Bronchial epithelial cell (primary cell): ENCODE data around the gene VTI1A. TPM values are rescaled to one million over a fixed set of nuclear protein-coding genes. Genes with fewer than 3 reads are reported as not detected.

ENCODE experiments used
- DNase-seq: peaks from one replicate; pipeline ENCODE4 v3.0.0-alpha.2; 2010; ENCODE audit warnings: low read depth
- FAIRE-seq: peaks from 2 replicates; lab custom pipeline; 2011; peaks lifted over from hg19 to GRCh38; lab: Jason Lieb, UNC
- H3K27me3 ChIP-seq: 2 replicates; pipeline ENCODE4 v1.5.1; 2011; ENCODE audit warnings: low read length; ENCODE audit not compliant: control insufficient read depth, insufficient read depth
- H3K36me3 ChIP-seq: 2 replicates; pipeline ENCODE4 v1.5.1; 2011; ENCODE audit warnings: low read length; ENCODE audit not compliant: control insufficient read depth, insufficient read depth
- H3K4me3 ChIP-seq: 2 replicates; pipeline ENCODE4 v1.5.1; 2011; ENCODE audit warnings: mild to moderate bottlenecking, low read depth, low read length, control low read depth
- CTCF ChIP-seq: IDR thresholded peaks from 2 replicates; pipeline ENCODE4 v1.5.1; 2011; ENCODE audit warnings: mild to moderate bottlenecking, moderate library complexity, low read length, control low read depth, inconsistent platforms; ENCODE audit not compliant: insufficient read depth, severe bottlenecking
- total RNA-seq: library from RNA; depleted of rRNA; stranded (reverse); fragments of >200 nt; gene quantifications from 2 replicates; pipeline ENCODE4 v1.2.1, GENCODE V29; 2014

VTI1A gene
- total RNA-seq, 1 donor from 2014 or later = 36.6 TPM

GRCh38 chr10:112805254-112805590, 358.2 kb downstream of the VTI1A start:
- no peaks in the 10 kb centered on the region for H3K27me3 ChIP-seq
- DNase-seq (no peak), FAIRE-seq (no peak)
- TF ChIP-seq CTCF = no peak
- no peaks in the 10 kb centered on the region for H3K36me3 ChIP-seq
- no peak overlapping the region for H3K4me3 ChIP-seq

DNA sequence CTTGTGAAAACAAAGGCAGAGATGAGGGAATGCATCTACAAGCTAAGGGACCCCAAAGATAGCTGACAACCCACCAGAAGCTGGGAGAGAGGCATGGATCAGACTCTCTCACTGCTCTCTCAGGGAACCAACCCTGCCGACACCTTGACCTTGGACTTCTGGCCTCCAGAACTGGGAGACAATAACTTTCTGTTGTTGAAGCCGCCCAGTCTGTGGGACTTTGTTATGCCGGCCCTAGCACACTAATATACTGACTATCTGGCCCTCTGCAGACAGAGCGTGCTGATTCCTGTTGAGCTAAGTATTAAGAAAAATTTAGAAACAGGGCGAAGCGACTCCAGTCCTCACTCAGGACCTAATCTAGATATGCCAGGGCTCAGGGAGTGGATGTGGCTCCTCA, 358.7 kb downstream of the VTI1A start:
- no peak for TF ChIP-seq CTCF

DNA sequence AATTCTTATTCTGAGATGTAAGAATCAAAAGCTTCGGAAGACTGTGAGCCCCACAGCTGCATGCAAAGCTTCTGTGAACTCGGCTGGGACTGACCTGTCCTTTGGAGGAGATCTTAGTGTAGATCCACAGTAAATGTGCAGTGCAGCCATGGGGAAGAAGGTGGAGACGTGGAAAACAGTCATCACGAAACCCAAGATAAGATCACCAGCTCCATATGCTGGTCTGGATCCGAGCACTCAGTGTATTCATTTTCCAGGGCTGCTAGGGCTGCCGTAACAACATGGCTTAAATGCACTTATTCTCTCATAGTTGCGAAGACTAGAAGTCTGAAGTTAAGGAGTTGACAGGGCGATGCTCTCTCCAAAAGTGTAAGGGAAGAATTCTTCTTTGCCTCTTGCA, 360.0 kb downstream of the VTI1A start:
- DNase-seq = no peak
- TF ChIP-seq CTCF = no peak
- FAIRE-seq = peak; percentile 52

More for the DNA sequence above, 358.7 kb downstream of the VTI1A start:
- no peaks in the 10 kb centered on the region for H3K36me3 ChIP-seq
- DNase-seq = no peak
- H3K4me3 ChIP-seq = no peak overlapping the region
- FAIRE-seq = no peak
- H3K27me3 ChIP-seq = no peaks in the 10 kb centered on the region

GRCh38 chr10:112809736-112810135, 362.7 kb downstream of the VTI1A start:
- H3K36me3 ChIP-seq = no peaks in the 10 kb centered on the region
- DNase-seq (no peak), FAIRE-seq (no peak)
- no peak overlapping the region for H3K4me3 ChIP-seq
- H3K27me3 ChIP-seq = no peaks in the 10 kb centered on the region
- no peak for TF ChIP-seq CTCF

More for the DNA sequence above, 360.0 kb downstream of the VTI1A start:
- Histone ChIP-seq H3K4me3 (no peak overlapping the region), H3K27me3 (no peaks in the 10 kb centered on the region), H3K36me3 (no peaks in the 10 kb centered on the region)

DNA sequence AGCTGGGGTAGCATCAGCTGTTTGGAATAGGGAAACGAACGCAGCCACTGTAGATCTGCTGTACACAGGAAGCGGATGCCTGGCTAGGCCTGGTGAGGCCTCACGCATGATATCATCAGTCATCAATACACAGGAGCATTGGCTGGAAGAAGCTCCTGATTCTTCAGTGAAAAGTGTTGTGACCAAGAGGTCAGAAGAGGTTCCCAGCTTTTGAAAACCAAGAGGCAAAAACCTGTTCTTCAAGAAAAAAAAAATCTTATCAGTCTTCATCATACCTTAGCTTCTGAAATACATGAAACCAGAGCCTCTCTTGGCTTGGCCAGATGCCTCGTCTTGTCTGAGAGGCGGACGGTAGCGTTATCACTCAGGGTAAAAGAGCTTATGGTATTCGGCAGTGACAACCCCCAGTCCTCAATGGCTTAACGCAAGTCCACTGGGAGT, 363.7 kb downstream of the VTI1A start:
- Histone ChIP-seq H3K27me3 (no peaks in the 10 kb centered on the region), H3K36me3 (no peaks in the 10 kb centered on the region), H3K4me3 (no peak overlapping the region)
- FAIRE-seq = no peak
- DNase-seq = peak; percentile 27
- no peak for TF ChIP-seq CTCF
